SK-N-MC (cell line): Measurements from ENCODE around the gene RSU1.

ENCODE experiments used
- EZH2 ChIP-seq: fragments of 200-600 bp; sonication (generic); IDR thresholded peaks from one replicate; pipeline ENCODE4 v1.6.1; 2017; ENCODE audit warnings: antibody characterized with exemption
- POLR2AphosphoS5 ChIP-seq: IDR thresholded peaks from 2 replicates; pipeline ENCODE4 v1.6.1; 2012; ENCODE audit warnings: mild to moderate bottlenecking, low read depth, low read length, borderline replicate concordance

DNA sequence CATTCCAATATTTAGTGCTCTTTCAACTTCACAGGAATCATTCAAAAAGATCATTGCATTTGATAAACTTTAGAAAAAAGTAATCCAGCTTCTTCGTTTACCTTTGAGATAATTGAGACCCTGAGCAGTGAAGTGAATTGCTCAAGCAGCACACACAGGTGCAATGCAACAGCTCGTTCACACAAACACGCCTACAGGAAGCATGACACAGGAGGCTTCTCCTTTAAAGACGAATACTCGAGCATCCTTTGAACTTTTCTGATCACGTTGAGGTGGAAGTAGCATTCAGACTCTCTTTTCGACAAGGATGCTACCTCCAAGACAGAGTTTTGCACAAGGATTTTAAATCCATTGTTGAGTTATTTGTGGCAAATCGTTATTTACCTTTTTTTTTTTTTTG lies 18.0 kb upstream of the RSU1 start:
- TF ChIP-seq POLR2AphosphoS5 (no peak), EZH2 (no peak)
